Measurements from ENCODE around the gene OR52B4.
"Not testable (repeated sequence)": the region's sequence is repeated elsewhere in the genome, so short reads cannot be mapped to it uniquely, and the experiment has no call there.

GRCh38 chr11:4345366-4345765 lies 22.8 kb downstream of the OR52B4 start:
- TF ChIP-seq CTCF (conservative IDR thresholded peaks at IDR 0.05; ENCODE audit: low read length); EZH2phosphoT487 (IDR thresholded peaks at IDR 0.05; ENCODE audit: borderline replicate concordance, low read depth, low read length): not testable (repeated sequence)

Data from OCI-LY7 (cell line).